ENCODE results near the gene CREB3L2. TPM values are rescaled to one million over a fixed set of nuclear protein-coding genes. Genes with fewer than 3 reads are reported as not detected.

Gene CREB3L2
- polyA plus RNA-seq, 1 of the 3 experiments (the other 2 are of a cell fraction) = 22.9 TPM

GRCh38 chr7:137871170-137871915 is 130.5 kb downstream of the CREB3L2 start:
- no peak overlapping the region for H3K27ac ChIP-seq (ENCODE audit: low read depth in 2 of 2, low read length in 1 of 2)
- H3K9ac ChIP-seq = no peak overlapping the region
- no peak overlapping the region for H3K4me3 ChIP-seq (ENCODE audit: low read depth in 2 of 2, low read length in 1 of 2)
- DNase-seq = no peak
- H2AFZ ChIP-seq (ENCODE audit: low read depth) = no peak overlapping the region
- H3K27me3 ChIP-seq (ENCODE audit: insufficient read depth) = no peaks in the 10 kb centered on the region
- H3K9me3 ChIP-seq = no peaks in the 10 kb centered on the region
- peaks cover 33 to 56% of the 10 kb centered on the region in 2 experiments for H3K36me3 ChIP-seq (replicated peaks in 1 of 2; ENCODE audit: control insufficient read depth in 1 of 2, insufficient read depth in 2 of 2, low read length in 1 of 2)
- no peak overlapping the region for H3K4me2 ChIP-seq
- no peaks in the 10 kb centered on the region for H3K79me2 ChIP-seq (ENCODE audit: insufficient read depth)
- H4K20me1 ChIP-seq (ENCODE audit: insufficient read depth) = no peaks in the 10 kb centered on the region
- TF ChIP-seq CTCF (IDR thresholded peaks at IDR 0.05) (no peak), TAF1 (IDR thresholded peaks at IDR 0.05; ENCODE audit: borderline replicate concordance, low read depth, low read length) (no peak), MXI1 (IDR thresholded peaks at IDR 0.05; ENCODE audit: low read depth, low read length) (no peak)
- H3K9me2 ChIP-seq = no peaks in the 10 kb centered on the region
- ChIA-PET CTCF (interaction anchor here (0.6 to 2.1 kb wide), 9 partner anchors 10 to 1559 kb away, joined by 3 to 12 read pairs (median 3); partner anchors contain the start of gene CREB3L2), POLR2A (no interaction called here)
- peaks cover 30% of the 10 kb centered on the region for H3F3A ChIP-seq (replicated peaks; ENCODE audit: insufficient read depth)
- WGBS (ENCODE audit: low lambda C conversion rate) = 98% methylated on average over 7 of the region's 7 CpGs
- H3K4me1 ChIP-seq (ENCODE audit: control insufficient read depth in 1 of 2, insufficient read depth in 2 of 2, low read depth in 1 of 2, low read length in 1 of 2) = peaks cover 19 to 32% of the 10 kb centered on the region in 2 experiments

DNA sequence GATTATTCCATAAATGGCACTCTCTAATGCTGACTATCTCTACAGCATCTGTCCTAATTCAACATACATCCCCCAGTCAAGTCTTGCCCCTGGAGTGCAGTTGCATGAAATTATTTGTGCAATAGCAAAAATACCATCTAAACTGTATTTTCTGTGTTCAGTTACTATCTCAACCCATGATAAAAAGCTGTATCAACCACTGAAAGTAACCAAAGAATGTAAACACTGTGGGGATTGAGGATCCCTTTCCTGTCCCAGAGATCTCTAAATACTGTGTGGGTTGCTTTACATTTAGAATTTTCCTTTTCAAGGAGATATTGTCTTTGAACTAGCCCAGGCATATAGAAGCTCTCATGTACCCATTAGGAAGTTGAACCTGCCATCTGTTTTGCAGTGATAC is 131.2 kb downstream of the CREB3L2 start:
- Histone ChIP-seq H2AFZ (ENCODE audit: low read depth) (no peak overlapping the region), H3K9me3 (no peaks in the 10 kb centered on the region), H3K27me3 (ENCODE audit: insufficient read depth) (no peaks in the 10 kb centered on the region), H3K4me3 (ENCODE audit: low read depth in 2 of 2, low read length in 1 of 2) (no peak overlapping the region), H3F3A (replicated peaks; ENCODE audit: insufficient read depth) (peaks cover 23% of the 10 kb centered on the region), H3K27ac (ENCODE audit: low read depth in 2 of 2, low read length in 1 of 2) (no peak overlapping the region), H4K20me1 (ENCODE audit: insufficient read depth) (no peaks in the 10 kb centered on the region), H3K36me3 (replicated peaks in 1 of 2; ENCODE audit: control insufficient read depth in 1 of 2, insufficient read depth in 2 of 2, low read length in 1 of 2) (peaks cover 40 to 56% of the 10 kb centered on the region in 2 experiments), H3K9me2 (no peaks in the 10 kb centered on the region), H3K79me2 (ENCODE audit: insufficient read depth) (no peaks in the 10 kb centered on the region), H3K4me2 (no peak overlapping the region), H3K4me1 (ENCODE audit: control insufficient read depth in 1 of 2, insufficient read depth in 2 of 2, low read depth in 1 of 2, low read length in 1 of 2) (peaks cover 19 to 26% of the 10 kb centered on the region in 2 experiments), H3K9ac (no peak overlapping the region)
- ChIA-PET CTCF (interaction anchor here (0.6 to 2.1 kb wide), 7 partner anchors 10 to 1558 kb away, joined by 3 to 12 read pairs (median 3); partner anchors contain the start of gene CREB3L2), POLR2A (no interaction called here)
- TF ChIP-seq FOXM1 (IDR thresholded peaks at IDR 0.05; ENCODE audit: low read depth) = no peak
- TF ChIP-seq POLR2AphosphoS5 (IDR thresholded peaks at IDR 0.05; ENCODE audit: low read depth, low read length) = no peak
- TF ChIP-seq, protein P1, sequence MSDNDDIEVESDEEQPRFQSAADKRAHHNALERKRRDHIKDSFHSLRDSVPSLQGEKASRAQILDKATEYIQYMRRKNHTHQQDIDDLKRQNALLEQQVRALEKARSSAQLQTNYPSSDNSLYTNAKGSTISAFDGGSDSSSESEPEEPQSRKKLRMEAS (IDR thresholded peaks at IDR 0.05; ENCODE audit: low read depth) = no peak
- no peak for DNase-seq

DNA sequence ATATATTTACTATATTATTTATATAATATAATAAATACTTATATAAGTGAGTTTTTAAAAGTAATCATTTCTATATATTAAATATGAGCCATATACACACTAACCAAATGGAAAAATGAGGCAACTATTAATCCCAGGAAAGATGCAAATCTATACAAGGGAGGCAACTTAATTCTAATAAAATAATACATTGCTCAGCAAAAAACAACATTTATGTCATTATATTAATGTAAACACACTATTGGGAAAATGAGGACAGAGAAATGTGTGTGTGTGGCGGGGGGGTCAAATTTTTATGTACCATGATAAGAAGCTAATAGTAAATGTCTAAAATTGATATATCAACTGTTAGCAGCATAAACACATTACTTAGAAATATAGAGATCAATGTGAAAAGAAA is 131.8 kb downstream of the CREB3L2 start:
- no peaks in the 10 kb centered on the region for H3K27me3 ChIP-seq (ENCODE audit: insufficient read depth)
- H3K4me1 ChIP-seq (ENCODE audit: control insufficient read depth in 1 of 2, insufficient read depth in 2 of 2, low read depth in 1 of 2, low read length in 1 of 2) = peaks cover 14 to 20% of the 10 kb centered on the region in 2 experiments
- H2AFZ ChIP-seq (ENCODE audit: low read depth) = no peak overlapping the region
- H3K36me3 ChIP-seq (replicated peaks in 1 of 2; ENCODE audit: control insufficient read depth in 1 of 2, insufficient read depth in 2 of 2, low read length in 1 of 2) = peaks cover 43 to 62% of the 10 kb centered on the region in 2 experiments
- H3F3A ChIP-seq (replicated peaks; ENCODE audit: insufficient read depth) = peaks cover 17% of the 10 kb centered on the region
- no peak overlapping the region for H3K4me2 ChIP-seq
- H3K9me2 ChIP-seq = no peaks in the 10 kb centered on the region
- H3K4me3 ChIP-seq (ENCODE audit: low read depth in 2 of 2, low read length in 1 of 2) = no peak overlapping the region
- WGBS (ENCODE audit: low lambda C conversion rate) = 100% methylated on average over 1 of the region's 1 CpG
- no peak for DNase-seq
- ChIA-PET POLR2A (no interaction called here), CTCF (interaction anchor here (1.0 to 2.1 kb wide), 4 partner anchors 11 to 214 kb away, joined by 3 to 12 read pairs (median 3); partner anchors contain the start of gene CREB3L2)
- no peaks in the 10 kb centered on the region for H4K20me1 ChIP-seq (ENCODE audit: insufficient read depth)
- no peak overlapping the region for H3K27ac ChIP-seq (ENCODE audit: low read depth in 2 of 2, low read length in 1 of 2)
- no peaks in the 10 kb centered on the region for H3K79me2 ChIP-seq (ENCODE audit: insufficient read depth)
- no peaks in the 10 kb centered on the region for H3K9me3 ChIP-seq
- no peak overlapping the region for H3K9ac ChIP-seq
- TF ChIP-seq TCF12 (IDR thresholded peaks at IDR 0.05) (no peak), FOXJ3 (CRISPR knock-in tag; IDR thresholded peaks at IDR 0.05) (no peak), MEF2A (IDR thresholded peaks at IDR 0.05; ENCODE audit: borderline replicate concordance, low read depth) (no peak), ZBTB33 (IDR thresholded peaks at IDR 0.05; ENCODE audit: borderline replicate concordance, low read depth) (no peak), NRF1 (IDR thresholded peaks at IDR 0.05; ENCODE audit: low read depth, low read length) (no peak), FOXM1 (IDR thresholded peaks at IDR 0.05; ENCODE audit: low read depth) (no peak), RXRA (IDR thresholded peaks at IDR 0.05; ENCODE audit: borderline replicate concordance, low read depth) (no peak), EP300 (IDR thresholded peaks at IDR 0.05; ENCODE audit: borderline replicate concordance in 1 of 2, low read depth in 1 of 2, low read length in 1 of 2) (no peak)
- TF ChIP-seq, protein P2, sequence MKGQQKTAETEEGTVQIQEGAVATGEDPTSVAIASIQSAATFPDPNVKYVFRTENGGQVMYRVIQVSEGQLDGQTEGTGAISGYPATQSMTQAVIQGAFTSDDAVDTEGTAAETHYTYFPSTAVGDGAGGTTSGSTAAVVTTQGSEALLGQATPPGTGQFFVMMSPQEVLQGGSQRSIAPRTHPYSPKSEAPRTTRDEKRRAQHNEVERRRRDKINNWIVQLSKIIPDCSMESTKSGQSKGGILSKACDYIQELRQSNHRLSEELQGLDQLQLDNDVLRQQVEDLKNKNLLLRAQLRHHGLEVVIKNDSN (IDR thresholded peaks at IDR 0.05; ENCODE audit: borderline replicate concordance, low read depth) = no peak
- TF ChIP-seq, protein P3, sequence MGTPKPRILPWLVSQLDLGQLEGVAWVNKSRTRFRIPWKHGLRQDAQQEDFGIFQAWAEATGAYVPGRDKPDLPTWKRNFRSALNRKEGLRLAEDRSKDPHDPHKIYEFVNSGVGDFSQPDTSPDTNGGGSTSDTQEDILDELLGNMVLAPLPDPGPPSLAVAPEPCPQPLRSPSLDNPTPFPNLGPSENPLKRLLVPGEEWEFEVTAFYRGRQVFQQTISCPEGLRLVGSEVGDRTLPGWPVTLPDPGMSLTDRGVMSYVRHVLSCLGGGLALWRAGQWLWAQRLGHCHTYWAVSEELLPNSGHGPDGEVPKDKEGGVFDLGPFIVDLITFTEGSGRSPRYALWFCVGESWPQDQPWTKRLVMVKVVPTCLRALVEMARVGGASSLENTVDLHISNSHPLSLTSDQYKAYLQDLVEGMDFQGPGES (IDR thresholded peaks at IDR 0.05; ENCODE audit: low read depth, low read length) = no peak

All from SK-N-SH (cell line).